ENCODE data around the gene MEX3C. TPM values are rescaled to one million over a fixed set of nuclear protein-coding genes. Genes with fewer than 3 reads are reported as not detected.

Gene MEX3C
- polyA plus RNA-seq, 1 donor from 2014 or later, result 58.6 TPM

- H3K4me3 ChIP-seq (ENCODE audit: low read length), result no peak overlapping the region
- H3K9me2 ChIP-seq (ENCODE audit: insufficient read depth, low read length), result no peaks in the 10 kb centered on the region
- no peaks in the 10 kb centered on the region for H3K9me3 ChIP-seq (ENCODE audit: low read length)
- H3K27ac ChIP-seq (ENCODE audit: low read length), result no peak overlapping the region
- H3K9ac ChIP-seq (ENCODE audit: low read length), result no peak overlapping the region
- TF ChIP-seq MXI1 (conservative IDR thresholded peaks at IDR 0.05; ENCODE audit: poor library complexity, severe bottlenecking) (no peak), POLR2AphosphoS5 (IDR thresholded peaks at IDR 0.05) (no peak), REST (IDR thresholded peaks at IDR 0.05; ENCODE audit: borderline replicate concordance) (no peak), TAF1 (IDR thresholded peaks at IDR 0.05; ENCODE audit: low read depth) (no peak), EP300 (conservative IDR thresholded peaks at IDR 0.05; ENCODE audit: poor library complexity, severe bottlenecking) (no peak), EZH2 (IDR thresholded peaks at IDR 0.05; ENCODE audit: borderline replicate concordance, insufficient read depth, low read length, poor library complexity, severe bottlenecking) (no peak), CTCF (IDR thresholded peaks at IDR 0.05; ENCODE audit: poor library complexity, severe bottlenecking) (no peak), SMC3 (conservative IDR thresholded peaks at IDR 0.05; ENCODE audit: poor library complexity) (no peak), RAD21 (conservative IDR thresholded peaks at IDR 0.05) (no peak)
- H2AFZ ChIP-seq (ENCODE audit: low read depth, low read length), result no peak overlapping the region
- no peaks in the 10 kb centered on the region for H3K27me3 ChIP-seq (ENCODE audit: insufficient read depth, low read depth, low read length)
- no peaks in the 10 kb centered on the region for H3K36me3 ChIP-seq (ENCODE audit: insufficient read depth, low read length)
- H3K4me2 ChIP-seq (ENCODE audit: low read length), result no peak overlapping the region
- H4K20me1 ChIP-seq (ENCODE audit: insufficient read depth), result no peaks in the 10 kb centered on the region
- H3F3A ChIP-seq (ENCODE audit: insufficient read depth, low read length, poor library complexity, severe bottlenecking), result no peaks in the 10 kb centered on the region
- peaks cover 2% of the 10 kb centered on the region for H3K79me2 ChIP-seq (replicated peaks; ENCODE audit: insufficient read depth, low read length)
These were observed 33.1 kb downstream of the MEX3C start for GRCh38 chr18:51164342-51164741.

DNA sequence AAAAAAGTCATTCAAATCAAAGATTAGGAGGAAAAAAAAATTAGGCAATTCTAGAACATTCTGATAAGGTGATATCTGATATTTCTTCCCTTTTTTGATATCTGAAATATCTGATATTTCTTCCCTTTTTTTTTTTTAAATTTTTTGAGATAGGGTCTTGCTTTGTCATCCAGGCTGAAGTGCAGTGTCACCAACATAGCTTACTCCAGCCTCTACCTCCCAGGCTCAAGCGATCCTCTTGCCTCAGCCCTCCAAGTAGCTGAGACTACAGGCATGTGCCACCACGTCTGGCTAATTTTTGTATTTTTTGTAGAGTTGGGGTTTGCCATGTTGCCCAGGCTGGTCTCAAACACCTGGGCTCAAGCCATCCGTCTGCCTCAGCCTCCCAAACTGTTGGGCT, 33.9 kb downstream of the MEX3C start:
- Histone ChIP-seq H2AFZ (ENCODE audit: low read depth, low read length) (no peak overlapping the region), H3K79me2 (replicated peaks; ENCODE audit: insufficient read depth, low read length) (no peaks in the 10 kb centered on the region), H3K9me2 (ENCODE audit: insufficient read depth, low read length) (no peaks in the 10 kb centered on the region), H3F3A (ENCODE audit: insufficient read depth, low read length, poor library complexity, severe bottlenecking) (no peaks in the 10 kb centered on the region), H3K36me3 (ENCODE audit: insufficient read depth, low read length) (no peaks in the 10 kb centered on the region), H3K4me3 (ENCODE audit: low read length) (no peak overlapping the region), H3K27ac (ENCODE audit: low read length) (no peak overlapping the region), H3K27me3 (ENCODE audit: insufficient read depth, low read depth, low read length) (no peaks in the 10 kb centered on the region), H4K20me1 (ENCODE audit: insufficient read depth) (no peaks in the 10 kb centered on the region), H3K9me3 (ENCODE audit: low read length) (no peaks in the 10 kb centered on the region), H3K9ac (ENCODE audit: low read length) (no peak overlapping the region), H3K4me2 (ENCODE audit: low read length) (no peak overlapping the region)
- TF ChIP-seq CTCF (IDR thresholded peaks at IDR 0.05; ENCODE audit: poor library complexity, severe bottlenecking), result no peak
- TF ChIP-seq SMC3 (conservative IDR thresholded peaks at IDR 0.05; ENCODE audit: poor library complexity), result no peak
- no peak for TF ChIP-seq EP300 (conservative IDR thresholded peaks at IDR 0.05; ENCODE audit: poor library complexity, severe bottlenecking)
- no peak for TF ChIP-seq REST (IDR thresholded peaks at IDR 0.05; ENCODE audit: borderline replicate concordance)
- no peak for TF ChIP-seq EZH2 (IDR thresholded peaks at IDR 0.05; ENCODE audit: borderline replicate concordance, insufficient read depth, low read length, poor library complexity, severe bottlenecking)
- TF ChIP-seq TAF1 (IDR thresholded peaks at IDR 0.05; ENCODE audit: low read depth), result no peak
- no peak for TF ChIP-seq POLR2AphosphoS5 (IDR thresholded peaks at IDR 0.05)
- no peak for TF ChIP-seq MXI1 (conservative IDR thresholded peaks at IDR 0.05; ENCODE audit: poor library complexity, severe bottlenecking)

All from neural cell (in vitro differentiated cells).